HG02943 (cell line): ENCODE results near the gene COL18A1.
"Not testable (repeated sequence)": the region's sequence is repeated elsewhere in the genome, so short reads cannot be mapped to it uniquely, and the experiment has no call there.

Source experiments
- ATAC-seq: cut with Tn5 transposase; IDR thresholded peaks from one replicate; pipeline ENCODE4 v1.9.1; 2021; ENCODE audit warnings: mild to moderate bottlenecking, low read depth, moderate library complexity; ENCODE audit not compliant: unreplicated experiment

The COL18A1 gene

DNA sequence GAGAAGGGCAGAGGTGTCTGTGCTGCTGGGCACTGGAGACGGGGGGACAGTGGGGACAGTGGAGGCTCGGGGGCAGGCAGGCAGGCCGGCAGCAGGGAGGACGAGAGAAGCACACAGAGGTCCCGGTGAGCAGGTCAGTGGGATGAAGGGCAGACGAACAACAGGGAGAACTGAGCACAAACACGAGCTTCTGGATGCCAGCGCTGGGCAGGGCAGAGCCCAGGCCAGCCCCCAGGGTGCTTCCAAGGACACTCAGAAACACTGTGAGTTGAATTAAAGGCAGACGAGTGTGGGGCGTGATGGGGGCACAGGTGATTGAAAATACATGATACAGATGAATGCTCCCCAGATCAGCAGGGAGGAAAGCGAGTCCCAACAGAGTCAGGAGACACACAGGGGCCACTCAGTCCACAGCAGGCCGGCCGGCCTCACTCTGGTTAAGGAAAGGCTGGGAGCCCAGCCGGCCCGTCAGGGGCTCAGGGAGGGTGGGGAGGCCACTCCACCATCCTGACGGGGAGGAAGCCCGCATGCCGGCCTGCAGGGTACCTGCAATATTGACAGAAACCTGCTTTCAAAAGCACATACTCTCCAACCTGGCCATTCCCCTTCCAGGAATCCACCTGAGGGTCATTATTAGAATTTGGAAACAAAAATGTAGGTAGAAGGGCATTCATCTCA is 123.2 kb downstream of the COL18A1 start:
- ATAC-seq = no peak

DNA sequence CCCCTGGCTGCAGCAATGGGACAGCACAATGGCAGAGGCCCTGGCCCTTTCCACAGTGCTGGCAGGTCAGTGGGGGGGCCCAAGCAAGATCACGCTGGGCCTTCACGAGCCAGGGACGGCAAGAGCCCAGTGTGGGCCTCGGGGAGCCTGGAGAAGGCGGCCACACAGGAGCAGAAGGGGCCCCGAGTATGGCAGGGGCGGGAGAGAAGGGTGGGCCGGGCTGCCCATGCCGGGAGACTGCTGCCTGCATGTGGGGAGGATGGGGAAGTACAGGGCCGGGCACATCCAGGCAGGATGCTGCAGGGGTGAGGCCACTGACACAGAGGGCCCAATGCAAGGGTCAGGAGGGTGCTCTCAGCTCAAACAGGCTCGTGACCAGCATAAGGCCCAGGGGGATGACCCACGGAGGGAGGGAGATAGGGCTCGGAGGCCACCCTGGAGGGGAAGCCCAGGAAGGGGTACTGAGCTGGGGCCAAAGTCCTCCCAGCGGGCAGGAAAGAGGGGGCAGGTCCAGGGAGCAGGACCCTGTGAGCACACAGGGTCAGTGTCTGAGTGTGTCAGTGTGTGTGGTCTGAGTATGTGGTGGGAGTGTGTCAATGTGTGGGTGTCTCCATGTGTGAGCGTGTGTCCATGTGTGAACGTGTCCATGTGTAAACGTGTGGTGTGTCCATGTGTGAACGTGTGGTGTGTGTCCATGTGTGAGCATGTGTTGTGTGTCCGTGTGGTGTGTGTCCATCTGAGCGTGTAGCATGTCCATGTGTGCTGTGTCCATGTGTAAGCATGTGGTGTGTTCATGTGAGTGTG is 124.2 kb downstream of the COL18A1 start:
- ATAC-seq = no peak

DNA sequence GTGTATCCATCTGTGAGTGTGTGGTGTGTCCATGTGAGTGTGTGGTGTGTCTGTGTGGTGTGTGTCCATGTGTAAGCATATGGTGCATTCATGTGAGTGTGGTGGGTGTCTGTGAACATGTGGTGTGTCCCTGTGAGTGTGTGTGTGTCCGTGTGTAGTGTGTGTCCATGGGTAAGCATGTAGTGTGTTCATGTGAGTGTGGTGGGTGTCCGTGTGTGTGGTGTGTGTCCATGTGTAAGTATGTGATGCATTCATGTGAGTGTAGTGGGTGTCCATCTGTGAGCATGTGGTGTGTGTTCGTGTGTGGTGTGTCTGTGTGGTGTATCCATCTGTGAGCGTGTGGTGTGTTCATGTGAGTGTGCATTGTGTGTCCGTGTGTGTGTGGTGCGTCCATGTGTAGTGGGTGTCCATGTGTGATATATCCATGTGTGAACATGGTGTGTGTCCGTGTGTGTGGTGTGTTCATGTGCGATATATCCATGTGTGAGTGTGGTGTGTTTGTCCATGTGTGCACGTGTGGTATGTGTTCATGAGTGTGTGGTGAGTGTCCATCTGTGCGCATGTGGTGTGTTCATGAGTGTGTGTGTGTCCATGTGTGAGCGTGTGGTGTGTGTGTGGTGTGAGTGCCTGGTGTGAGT is 124.9 kb downstream of the COL18A1 start:
- ATAC-seq = no peak

DNA sequence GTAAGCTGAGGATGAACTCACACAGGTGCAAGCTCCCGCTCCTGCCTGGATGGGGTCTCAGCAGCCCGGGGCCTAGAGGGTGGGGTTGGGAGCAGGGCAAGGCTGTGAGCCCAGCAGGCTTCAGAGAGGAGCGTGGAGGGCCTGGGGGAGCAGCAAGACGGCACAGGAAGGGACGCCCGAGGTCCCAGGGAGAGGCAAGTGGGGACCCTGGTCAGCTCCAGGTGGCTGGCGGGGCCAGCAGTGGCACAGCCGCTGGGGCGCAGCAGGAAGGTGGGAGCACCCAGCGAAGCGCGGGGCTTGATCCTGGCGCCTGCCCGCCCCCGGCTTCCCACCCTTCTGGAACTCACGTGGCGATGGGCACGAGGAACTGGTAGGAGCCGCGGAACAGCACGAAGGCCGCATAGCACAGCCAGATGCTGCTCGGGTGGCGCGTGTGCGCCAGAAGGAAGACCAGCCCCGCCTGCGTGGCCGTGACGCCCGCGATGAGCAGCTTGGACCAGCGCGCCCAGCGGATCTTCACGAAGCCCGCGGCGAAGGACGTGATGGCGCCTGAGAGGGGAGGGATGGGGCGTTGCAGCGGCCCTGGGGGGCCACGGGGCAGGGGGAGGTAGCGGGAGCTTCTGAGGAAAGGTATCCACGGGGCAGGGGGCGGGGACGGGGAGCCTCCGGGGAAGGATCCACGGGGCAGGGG is 125.6 kb downstream of the COL18A1 start:
- no peak for ATAC-seq

DNA sequence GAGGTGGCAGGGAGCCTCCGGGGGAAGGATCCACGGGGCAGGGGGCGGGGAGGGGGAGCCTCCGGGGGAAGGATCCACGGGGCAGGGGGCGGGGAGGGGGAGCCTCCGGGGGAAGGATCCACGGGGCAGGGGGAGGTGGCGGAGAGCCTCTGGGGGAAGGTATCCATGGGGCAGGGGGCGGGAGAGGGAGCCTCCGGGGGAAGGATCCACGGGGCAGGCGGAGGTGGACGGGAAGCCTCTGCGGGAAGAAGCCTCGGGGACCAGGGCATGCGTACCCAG is 126.1 kb downstream of the COL18A1 start:
- not testable (repeated sequence) for ATAC-seq

DNA sequence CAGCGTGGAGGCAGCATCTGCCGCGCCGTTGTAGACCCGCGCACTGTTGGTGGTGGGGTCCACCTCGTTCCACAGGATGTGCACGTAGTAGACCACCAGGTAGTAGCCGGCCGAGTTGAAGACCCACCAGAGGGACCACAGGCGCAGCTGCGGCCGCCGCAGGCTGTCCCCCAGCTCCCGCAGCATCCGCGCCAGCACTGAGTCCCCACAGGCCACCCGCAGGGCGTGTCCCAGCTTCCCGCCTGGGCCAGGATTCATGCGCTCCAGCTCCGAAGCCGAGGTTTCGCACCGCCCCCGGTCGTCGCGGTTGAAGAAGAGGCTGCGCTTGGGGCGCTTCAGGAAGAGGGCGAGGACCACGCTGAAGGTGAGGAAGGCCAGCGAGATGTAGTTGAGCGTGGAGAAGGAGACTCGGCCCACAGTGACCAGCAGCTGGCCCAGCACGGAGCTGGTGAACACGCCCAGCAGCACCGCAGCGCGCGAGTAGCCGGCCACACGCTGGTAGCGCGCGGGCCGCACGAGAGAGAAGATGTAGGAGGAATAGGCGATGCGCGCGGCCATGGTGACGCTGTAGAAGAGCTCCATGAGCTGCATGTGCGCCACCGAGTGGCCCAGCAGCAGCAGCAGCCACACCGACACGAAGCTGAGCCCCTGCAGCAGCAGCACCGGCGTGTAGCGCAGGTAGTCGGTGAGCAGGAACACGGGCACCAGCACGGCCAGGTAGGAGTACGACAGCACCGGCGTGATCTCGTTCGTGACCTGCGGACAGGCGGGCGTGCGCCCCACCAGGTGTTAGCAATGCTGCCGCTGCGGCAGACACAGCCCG is 126.6 kb downstream of the COL18A1 start:
- ATAC-seq = no peak

DNA sequence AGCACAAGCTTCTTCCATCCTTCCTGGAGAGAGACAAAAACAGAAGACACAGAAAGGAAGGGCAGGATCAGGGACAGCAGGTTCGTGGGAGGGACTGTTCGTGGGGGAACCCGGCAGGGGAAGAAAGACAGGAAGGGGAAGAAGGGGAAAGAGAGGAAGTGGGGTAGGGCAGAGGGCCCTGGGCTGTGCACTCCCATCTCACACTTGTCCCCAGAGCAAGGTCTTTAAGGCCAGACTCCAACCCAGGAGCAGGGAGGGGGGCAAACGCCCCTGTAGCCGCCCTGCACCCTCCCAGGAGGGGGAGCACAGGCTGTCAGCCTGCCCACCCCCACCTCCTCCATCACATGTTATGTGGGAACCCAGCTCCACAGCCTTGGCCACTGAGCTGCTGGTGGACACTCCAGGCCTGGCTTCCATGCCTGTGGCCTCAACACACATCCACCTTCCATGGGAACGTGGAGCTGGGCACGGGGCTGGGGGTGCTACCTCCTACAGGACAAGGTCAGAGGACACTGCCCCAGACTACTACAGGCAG is 127.9 kb downstream of the COL18A1 start:
- no peak for ATAC-seq

DNA sequence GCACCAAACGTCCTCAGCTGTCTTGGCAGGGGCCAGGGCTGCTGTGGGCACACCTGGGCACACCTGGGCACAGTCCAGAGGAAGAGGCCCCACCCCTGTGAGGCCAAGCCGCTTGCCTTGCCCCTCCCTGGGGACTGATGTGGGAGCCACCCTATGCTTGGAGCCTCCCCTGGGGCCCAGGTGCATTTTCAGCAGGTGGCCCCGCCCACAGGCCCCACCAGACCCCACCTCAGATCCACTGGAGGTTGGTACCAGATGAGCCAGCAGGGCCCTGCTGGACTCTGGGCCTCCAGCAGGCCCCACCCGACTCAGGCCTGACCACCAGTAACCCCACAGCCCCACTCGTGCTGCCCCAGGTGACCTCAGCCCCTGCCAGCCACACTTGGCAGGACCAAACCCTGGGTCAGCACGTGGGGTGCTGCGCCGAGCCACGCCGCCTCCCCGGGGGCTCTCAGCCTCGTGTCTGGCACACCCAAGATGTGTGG is 128.4 kb downstream of the COL18A1 start:
- no peak for ATAC-seq

DNA sequence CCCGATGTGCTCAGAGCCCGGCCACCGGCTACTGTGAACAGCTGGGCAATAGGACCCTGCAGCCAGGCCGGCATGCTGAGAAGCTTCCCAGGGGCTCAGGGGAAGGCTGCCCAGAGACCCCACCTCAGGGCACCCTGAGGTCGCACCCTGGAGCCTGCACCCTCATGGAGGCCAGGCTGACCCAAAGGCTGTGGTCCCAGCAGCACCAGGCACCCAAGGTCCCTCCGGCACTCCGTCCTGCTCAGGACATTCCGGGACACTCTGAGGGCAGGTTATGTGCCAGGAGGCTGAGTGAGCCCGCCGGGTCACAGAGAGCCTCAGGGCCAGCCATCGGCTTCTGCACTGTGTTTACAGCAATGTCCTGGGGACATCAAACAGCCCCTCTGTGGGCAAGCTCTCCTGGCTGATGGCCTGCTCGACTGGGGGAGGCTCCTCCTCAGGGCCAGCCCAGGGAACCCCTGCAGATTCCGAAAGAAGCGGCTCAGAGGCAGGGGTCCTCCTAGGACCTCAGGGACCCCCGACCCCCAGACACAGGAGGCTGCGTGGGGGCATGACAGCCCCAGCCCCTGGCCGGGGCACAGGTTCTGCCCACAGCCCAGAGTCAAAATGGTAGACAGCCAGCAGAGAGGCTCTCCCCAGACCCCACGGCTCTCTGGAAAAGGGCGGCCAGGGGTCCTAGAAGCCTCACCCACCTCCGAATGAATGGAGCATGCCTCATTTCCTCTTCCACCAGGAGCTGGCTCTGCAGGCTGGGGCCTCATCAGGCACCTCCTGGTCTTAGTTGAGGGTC is 129.1 kb downstream of the COL18A1 start:
- ATAC-seq = no peak

DNA sequence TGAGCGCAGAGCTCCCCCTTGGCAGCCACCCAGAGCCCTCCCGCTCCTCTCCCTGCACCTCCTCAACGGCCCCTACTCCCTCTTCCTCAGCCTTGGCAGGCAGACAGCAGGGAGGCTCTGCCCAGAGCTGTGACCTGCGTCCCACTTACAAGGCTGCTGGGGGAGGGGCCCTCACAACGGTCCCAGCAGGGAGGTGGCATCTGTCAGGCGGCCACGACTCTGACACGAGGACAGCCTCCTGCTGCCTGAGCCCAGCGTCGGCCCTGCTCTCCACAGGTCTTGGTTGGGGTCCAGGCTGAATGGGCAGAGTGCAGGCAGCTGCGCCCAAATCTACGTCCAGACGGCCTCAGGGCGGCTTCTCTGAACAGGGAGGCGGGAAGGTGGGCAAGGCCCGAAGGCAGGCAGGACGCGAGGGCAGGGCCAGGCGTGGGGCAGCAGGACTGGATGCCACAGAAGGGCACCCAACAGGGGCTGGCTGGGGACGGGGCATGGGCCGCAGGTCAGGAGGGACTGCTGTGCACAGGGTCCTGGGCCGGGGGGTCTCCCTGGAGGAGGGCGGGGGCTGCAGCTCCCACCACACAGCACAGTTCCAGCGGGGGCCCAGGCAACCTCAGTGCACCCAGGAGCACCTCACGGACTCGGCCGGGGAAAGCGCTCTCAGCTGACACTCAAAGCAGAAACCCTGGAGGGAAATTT is 129.8 kb downstream of the COL18A1 start:
- no peak for ATAC-seq

DNA sequence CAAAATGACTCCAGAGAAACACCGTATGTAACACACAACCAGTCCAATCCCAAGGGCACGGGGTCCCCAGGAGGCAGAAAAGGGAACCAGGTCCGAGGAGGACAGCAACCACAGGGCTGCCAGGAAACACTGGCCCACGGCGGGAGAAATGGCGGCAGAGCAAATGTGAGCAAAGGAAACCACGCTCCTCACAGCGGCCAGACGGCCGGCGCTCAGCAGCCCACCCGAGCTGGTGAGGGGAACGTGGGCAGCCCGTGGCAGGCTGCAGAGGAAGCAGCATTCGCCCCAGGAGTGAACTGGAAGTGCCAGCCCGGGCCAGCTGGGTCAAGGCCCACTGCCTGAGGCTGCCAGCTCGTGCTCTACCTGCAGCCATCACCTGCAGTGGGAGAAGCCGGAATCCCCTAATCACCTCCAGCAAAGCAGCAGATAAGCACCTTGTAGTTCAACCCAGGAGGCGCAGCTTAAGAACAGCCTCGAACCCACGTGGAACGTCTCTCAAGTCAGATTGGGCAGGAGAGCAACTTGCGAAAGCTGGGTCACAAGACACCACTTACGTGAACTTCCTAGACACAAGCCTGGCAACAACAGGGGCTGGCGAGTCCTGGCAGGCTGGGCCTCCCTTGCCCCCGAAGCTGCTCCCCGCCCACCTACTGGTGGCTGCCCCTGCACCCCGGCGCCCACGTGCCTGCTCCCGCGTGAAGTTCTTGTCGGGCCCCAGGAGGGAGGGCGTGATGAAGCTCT is 130.5 kb downstream of the COL18A1 start:
- ATAC-seq = no peak

DNA sequence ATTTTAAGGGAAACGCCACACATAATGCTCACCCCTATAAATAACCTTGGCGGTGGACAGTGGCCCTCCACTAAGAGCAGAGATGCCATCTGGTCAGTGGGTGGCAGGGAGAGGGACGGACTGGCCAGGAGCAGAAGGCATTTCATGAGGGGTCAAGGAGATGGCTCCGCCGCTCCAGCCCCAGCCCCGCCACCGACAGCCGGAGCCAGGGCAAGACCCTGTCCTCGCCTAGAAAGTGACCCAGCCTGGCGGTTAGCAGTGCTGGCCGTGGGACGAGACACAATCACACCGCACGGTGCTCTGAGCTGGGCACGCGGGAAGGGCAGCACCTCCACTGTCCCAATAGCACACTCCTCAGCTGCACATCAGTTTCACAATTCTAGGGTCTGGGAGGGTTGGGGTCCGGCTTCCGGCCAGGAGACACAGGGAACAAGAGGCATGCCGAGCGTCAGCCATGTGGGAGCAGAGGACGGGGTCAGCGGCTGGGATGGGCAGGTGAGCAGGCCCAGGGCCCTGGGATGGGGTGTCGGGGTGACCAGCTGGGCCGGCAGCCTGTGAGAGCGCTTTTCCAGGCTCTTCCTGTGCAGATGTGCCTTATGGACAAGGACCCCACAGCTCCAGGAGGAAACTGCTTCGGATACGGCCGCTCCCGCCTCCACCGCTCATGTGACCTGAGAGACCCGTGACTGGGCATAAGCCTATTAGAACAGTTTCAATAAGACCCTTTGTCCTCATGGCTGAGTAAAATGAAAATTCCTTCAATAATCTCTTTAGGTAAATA is 131.5 kb downstream of the COL18A1 start:
- no peak for ATAC-seq

DNA sequence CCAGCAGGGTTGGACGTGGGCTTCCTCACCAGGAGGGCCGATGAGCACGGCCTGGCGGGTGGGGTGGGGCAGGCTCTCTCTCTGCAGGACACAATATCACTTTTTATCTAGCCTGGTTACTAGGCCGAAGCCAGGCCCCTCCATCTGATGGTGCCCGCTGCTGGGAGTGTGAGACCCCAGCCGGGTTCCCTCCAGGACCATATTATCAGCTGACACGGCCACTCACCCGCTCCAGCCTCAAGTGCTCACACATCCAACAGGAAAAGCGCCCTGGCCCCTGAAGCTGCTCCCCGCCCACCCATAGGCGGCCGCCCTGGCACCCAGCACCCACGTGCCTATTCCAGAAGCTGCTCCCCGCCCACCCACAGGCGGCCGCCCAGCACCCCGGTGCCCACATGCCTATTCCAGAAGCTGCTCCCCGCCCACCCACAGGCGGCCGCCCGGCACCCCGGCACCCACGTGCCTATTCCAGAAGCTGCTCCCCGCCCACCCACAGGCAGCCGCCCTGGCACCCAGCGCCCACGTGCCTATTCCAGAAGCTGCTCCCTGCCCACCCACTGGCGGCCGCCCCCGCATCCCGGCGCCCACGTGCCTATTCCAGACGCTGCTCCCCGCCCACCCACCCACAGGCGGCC is 132.3 kb downstream of the COL18A1 start:
- ATAC-seq = no peak

DNA sequence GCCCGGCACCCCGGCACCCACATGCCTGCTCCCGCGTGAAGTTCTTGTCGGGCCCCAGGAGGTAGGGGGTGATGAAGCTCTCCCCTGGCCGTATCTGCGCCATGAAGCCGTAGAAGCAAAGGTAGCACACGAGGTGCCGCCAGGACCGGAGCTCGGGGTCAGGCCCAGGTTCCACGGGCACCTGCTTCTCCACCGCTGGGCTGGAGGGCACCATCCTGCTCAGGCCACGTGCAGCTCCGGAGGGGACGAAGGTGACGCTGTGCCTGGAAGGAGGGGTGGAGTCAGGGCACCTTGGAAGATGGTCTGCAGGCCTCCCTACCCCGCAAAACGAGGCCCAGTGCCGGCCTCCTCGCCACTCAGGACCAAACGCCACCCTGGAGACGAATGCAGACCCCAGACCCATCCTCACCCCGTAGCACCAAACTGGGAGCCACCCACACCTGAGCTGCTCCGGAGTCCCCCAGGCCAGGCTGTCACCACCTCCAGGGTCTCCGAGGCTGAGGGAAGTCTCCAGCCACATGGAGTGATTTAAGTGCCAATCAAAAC is 132.9 kb downstream of the COL18A1 start:
- ATAC-seq = no peak

DNA sequence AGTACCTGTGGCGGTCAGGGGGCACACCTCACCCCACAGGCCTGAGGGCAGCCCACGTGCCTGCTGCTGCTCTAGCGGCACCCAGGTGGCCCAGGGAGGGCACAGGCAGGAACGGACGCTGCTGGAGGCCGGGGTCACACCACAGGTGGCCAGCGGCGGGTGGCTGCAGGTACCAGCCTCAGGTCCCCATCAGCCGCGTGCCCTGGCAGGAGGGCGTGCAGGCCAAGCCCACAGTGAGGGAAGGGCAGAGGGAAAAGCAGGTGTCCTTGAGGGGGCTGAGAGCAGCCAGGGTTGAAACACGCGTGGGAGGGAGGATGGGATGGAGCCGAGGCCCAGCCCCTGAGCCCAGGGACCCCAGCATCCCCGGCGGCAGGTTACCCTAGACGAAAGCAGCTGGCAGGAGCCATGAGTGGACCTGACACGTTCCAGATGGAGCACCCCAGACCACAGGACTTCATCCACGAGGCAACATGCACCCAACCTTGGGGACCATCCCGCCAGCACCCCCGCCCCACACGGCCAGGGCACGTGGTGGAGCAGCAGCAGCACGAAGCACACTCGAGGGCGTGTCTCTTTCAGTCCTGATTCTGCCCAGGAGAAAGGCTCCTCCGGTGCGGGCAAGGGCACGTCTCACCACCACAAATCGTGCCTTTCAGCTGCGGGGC is 133.5 kb downstream of the COL18A1 start:
- ATAC-seq = no peak
